ENCODE data around the gene NOL6. TPM values are rescaled to one million over a fixed set of nuclear protein-coding genes. Genes with fewer than 3 reads are reported as not detected.

The NOL6 gene
- total and polyA plus RNA-seq, 2 of the 8 experiments (the other 6 are each of a cell fraction or from before 2014, with no cell fraction given) = 44.0 to 55.0 TPM

DNA sequence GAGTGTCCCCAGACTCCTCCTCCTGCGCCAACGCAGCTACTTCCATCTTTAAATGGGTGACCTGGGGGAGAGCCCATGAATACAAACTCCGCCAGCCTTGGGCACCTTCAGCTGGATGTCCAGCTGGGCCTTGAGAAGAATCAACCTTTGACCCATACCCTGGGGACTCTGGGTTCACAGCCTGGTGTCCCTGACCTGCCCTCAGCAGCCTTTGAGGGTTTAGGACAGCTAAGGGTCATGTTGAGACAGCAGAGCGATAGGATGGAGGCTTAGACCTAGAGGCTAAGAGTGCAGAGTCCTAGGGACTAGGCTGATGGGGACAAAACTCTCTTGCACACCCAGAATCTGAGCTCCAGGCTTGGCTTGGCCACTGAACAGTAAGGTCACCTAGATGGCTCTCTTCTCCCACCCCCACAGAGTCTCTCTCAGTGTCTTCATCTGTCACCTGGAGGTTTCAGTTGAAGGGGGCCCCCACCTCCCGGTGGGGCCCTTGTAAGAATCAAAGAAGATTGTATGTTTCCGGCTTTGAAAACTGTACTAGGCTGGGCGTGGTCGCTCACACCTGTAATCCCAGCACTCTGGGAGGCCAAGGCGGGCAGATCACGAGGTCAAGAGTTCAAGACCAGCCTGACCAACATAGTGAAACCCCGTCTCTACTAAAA lies 19.6 kb downstream of the NOL6 start:
- H3K27me3 ChIP-seq (replicated peaks in 1 of 4; ENCODE audit: control insufficient read depth in 3 of 4, extremely low read depth in 1 of 4, insufficient read depth in 3 of 4, low read length in 3 of 4) = no peaks in the 10 kb centered on the region
- H3K23me2 ChIP-seq (ENCODE audit: low read depth, low read length) = no peaks in the 10 kb centered on the region
- no peak overlapping the region for H2BK120ac ChIP-seq (replicated peaks; ENCODE audit: low read depth, low read length)
- H2AK5ac ChIP-seq (ENCODE audit: low read depth, low read length) = no peak overlapping the region
- no peak overlapping the region for H3K56ac ChIP-seq (replicated peaks; ENCODE audit: insufficient read length, low read depth, low read length)
- H3K9me3 ChIP-seq (ENCODE audit: insufficient read depth in 2 of 2, low read depth in 1 of 2, low read length in 1 of 2) = no peaks in the 10 kb centered on the region
- H2BK15ac ChIP-seq (ENCODE audit: low read length) = no peak overlapping the region
- H2BK20ac ChIP-seq (ENCODE audit: low read length) = no peak overlapping the region
- no peaks in the 10 kb centered on the region for H3K79me1 ChIP-seq (ENCODE audit: low read depth, low read length)
- H4K5ac ChIP-seq (ENCODE audit: insufficient read length, low read depth, low read length) = no peak overlapping the region
- DNase-seq (ENCODE audit: low read depth in 1 of 2, low spot score in 2 of 2) (no peak), FAIRE-seq (no peak)
- WGBS, 2 experiments (ENCODE audit: extremely low coverage in 1 of 2, insufficient coverage in 1 of 2, insufficient read length in 1 of 2, insufficient replicate concordance in 2 of 2, low coverage in 1 of 2, low lambda C conversion rate in 2 of 2, missing lambda C conversion rate in 1 of 2) = 84% methylated on average over 11 of the region's 11 CpGs; no CpG with 5 or more reads in 1 of the 2 experiments
- H3K4ac ChIP-seq (replicated peaks; ENCODE audit: insufficient read length, low read depth, low read length) = no peak overlapping the region
- ChIA-PET CTCF (ENCODE audit: partially characterized antibody) (interaction anchor here (1.2 to 21.6 kb wide), 16 partner anchors 12 to 176 kb away, joined by 3 to 358 read pairs (median 23); partner anchors contain the start of genes AQP7 and NOL6), POLR2A (ENCODE audit: partially characterized antibody) (interaction anchor here (0.9 to 2.3 kb wide), 11 partner anchors 9 to 429 kb away, joined by 3 to 9 read pairs (median 4); partner anchors contain the start of genes DNAJA1 and NOL6)
- H3K23ac ChIP-seq (ENCODE audit: insufficient read length) = no peak overlapping the region
- H3K4me1 ChIP-seq (replicated peaks in 1 of 4; ENCODE audit: control insufficient read depth in 3 of 4, insufficient read depth in 4 of 4, low read length in 3 of 4) = peaks cover 0 to 8% (median 6%) of the 10 kb centered on the region in 4 experiments; a peak in 5 of 7 replicates
- H3K18ac ChIP-seq (ENCODE audit: extremely low read depth, low read length) = no peak overlapping the region
- H3K9ac ChIP-seq (replicated peaks in 1 of 4; ENCODE audit: extremely low read depth in 1 of 4, low read depth in 3 of 4, low read length in 3 of 4) = no peak overlapping the region
- H3K4me3 ChIP-seq (ENCODE audit: extremely low read depth in 1 of 4, insufficient read depth in 2 of 4, low read depth in 3 of 4, low read length in 4 of 4) = no peak overlapping the region
- H3K4me2 ChIP-seq (ENCODE audit: insufficient read depth in 1 of 2, low read depth in 2 of 2, low read length in 2 of 2) = no peak overlapping the region
- no peak overlapping the region for H2BK5ac ChIP-seq (ENCODE audit: low read depth, low read length)
- H4K20me1 ChIP-seq (replicated peaks in 1 of 2; ENCODE audit: control insufficient read depth in 1 of 2, insufficient read depth in 2 of 2, low read length in 2 of 2) = no peaks in the 10 kb centered on the region
- H4K91ac ChIP-seq (replicated peaks; ENCODE audit: insufficient read length, low read length) = no peak overlapping the region
- H2BK12ac ChIP-seq (ENCODE audit: low read depth, low read length) = no peak overlapping the region
- H3K14ac ChIP-seq (ENCODE audit: insufficient read length) = no peak overlapping the region
- no peak overlapping the region for H2AFZ ChIP-seq (ENCODE audit: low read length)
- H3K27ac ChIP-seq (ENCODE audit: low read depth, low read length) = no peak overlapping the region
- no peak overlapping the region for H4K8ac ChIP-seq (ENCODE audit: extremely low read depth, insufficient read depth, low read length)
- H3K36me3 ChIP-seq (ENCODE audit: control insufficient read depth in 2 of 4, insufficient read depth in 4 of 4, low read length in 3 of 4) = no peaks in the 10 kb centered on the region
- H3K79me2 ChIP-seq (ENCODE audit: control insufficient read depth in 1 of 2, insufficient read depth in 2 of 2, low read length in 2 of 2) = no peaks in the 10 kb centered on the region
- no peak for TF ChIP-seq SIN3A (conservative IDR thresholded peaks at IDR 0.05 in 1 of 2, IDR thresholded peaks at IDR 0.05 in 1 of 2; ENCODE audit: low read depth in 1 of 2, low read length in 2 of 2)
